GM18867 (cell line): ENCODE results near the gene ZSCAN20.
"Not testable (repeated sequence)": the region's sequence is repeated elsewhere in the genome, so short reads cannot be mapped to it uniquely, and the experiment has no call there.

Experiments used
- ATAC-seq: cut with Tn5 transposase; IDR thresholded peaks from one replicate; pipeline ENCODE4 v1.9.1; 2021; ENCODE audit warnings: mild to moderate bottlenecking, moderate library complexity; ENCODE audit not compliant: unreplicated experiment

ZSCAN20 gene

DNA sequence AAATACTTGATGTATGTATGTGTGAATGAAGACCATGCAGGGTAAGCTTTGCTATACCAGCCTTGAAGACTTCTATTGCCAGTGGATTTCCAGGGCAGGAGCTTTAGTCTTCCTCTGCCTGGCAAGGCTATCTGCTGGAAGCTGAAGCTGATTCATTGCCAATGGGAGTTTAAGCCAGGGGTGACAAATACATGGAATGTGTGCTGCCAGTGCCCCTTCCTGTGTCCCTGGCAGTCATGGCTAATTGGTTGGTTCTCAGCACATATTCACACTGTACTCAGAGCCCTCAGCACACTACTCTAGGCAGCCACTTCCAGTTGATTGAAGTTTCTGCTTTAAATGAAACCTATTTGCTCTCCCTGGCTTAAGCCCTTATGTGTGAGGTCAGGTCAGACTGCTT, 1.5 kb downstream of the ZSCAN20 start:
- no peak for ATAC-seq

DNA sequence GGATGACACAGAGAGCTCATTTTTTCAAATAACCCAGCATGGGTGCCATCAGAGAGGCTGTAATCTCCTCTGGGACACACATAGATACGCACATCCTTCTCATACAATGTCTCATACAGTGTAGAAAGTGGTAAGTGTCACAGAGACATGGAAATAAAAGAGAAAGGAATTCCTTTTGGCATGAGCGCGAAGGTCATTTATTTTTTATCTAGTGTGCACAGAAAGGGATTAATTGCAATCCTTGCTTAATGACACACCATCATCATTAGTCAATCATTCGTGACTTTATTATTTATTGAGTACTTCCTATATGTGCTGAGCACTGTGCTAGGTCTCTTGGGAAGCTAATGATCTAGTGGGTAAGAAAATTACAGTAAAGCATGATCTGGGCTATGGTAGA, 5.0 kb downstream of the ZSCAN20 start:
- no peak for ATAC-seq

DNA sequence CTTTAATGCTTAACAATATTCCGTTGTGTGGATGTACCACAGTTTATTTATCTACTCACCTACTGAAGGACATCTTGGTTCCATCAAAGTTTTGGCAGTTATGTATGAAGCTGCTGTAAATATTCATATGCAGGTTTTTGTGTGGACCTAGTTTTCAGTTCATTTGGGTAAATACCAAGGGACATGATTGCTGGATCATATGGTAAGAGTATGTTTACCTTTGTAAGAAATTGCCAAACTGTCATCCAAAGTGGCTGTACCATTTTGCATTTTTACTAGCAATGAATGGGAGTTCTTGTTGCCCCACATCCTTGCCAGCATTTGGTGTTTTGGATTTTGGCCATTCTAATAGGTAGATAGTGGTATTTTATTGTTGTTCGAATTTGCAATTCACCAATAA, 10.0 kb downstream of the ZSCAN20 start:
- no peak for ATAC-seq

DNA sequence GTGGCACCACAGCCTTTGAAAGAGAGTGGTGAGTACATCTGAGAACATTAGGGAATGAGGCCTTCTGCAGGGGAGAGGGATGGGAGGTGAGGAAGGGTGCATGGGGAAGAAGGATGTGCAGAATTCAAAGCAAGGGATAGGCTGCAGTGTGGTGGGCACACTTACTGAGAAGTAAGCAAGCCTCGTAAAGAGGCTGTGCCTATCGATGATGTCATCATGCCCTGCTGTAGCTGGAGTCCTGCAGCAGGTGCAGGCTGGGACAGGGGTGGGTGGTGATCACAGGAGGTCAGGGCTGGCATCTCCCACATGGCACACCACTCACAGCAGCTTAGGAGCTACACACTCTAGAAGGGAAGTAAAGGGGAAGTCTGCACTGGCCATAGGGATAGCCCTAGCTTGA, 16.2 kb downstream of the ZSCAN20 start:
- no peak for ATAC-seq

DNA sequence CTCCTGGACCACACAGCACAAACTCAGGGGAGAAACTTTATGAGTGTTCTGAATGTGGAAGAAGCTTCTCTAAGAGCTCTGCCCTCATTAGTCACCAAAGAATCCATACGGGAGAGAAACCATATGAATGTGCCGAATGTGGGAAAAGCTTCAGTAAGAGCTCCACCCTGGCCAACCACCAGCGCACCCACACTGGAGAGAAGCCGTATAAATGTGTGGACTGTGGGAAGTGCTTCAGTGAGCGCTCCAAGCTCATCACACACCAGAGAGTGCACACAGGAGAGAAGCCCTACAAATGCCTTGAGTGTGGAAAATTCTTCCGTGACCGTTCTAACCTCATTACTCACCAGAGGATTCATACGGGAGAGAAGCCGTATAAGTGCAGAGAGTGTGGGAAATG, 22.5 kb downstream of the ZSCAN20 start:
- no peak for ATAC-seq

DNA sequence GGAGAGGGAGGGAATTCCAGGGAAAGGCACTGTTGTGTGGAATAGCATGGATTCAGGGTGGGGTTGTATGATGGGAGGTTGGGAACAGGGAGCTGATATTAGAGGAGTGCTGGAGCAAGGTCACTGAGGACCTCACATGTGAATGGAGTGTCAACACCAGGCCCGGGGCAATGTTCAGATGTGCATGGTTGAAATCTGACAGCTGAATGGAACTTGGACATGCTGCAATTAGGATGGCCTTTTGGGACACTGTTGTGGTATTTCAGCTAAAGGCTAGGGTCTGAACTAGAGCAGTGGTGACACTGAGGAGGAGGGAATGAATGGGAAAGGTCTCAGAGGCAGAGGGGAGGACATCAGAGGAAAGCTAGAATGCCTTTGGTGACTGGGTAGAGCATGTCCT, 25.0 kb downstream of the ZSCAN20 start:
- no peak for ATAC-seq

DNA sequence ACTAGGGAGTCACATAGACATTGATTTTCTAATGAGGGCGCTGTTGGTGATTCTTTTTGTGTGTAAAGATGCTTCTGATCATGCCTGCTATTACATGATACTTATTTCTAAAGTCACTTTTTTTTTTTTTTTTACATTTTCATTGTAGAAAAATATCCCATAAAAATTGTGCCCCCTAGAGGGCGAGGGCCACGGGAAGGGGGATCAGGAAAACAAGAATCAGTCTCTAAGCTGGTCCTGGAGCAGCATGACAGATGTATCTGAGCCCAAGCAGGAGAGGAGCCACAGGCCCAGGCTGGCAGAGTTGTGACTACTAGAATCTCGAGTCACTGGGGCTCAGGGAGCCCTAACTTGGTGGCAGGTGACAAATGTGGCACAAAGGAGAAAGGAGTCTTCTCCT, 28.1 kb downstream of the ZSCAN20 start:
- ATAC-seq, result no peak

DNA sequence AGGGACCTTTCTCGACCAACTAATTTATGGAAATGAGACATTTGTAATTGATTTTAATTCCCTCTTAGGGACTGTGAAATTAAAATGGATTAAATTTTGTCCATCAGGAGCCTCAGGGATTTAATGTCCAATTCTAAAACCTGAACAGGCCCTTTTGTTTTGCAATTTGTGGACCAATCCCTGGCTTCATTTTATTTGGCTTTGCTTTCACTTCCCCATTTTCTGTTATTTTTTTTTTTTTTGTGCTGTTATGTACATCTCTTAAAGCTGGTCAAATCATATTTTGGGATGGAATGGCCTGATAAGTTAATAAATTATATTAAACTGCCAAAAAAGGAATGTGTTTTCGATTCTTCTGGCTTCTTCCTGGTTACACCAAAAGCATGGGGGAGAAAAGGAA, 28.9 kb downstream of the ZSCAN20 start:
- ATAC-seq, result no peak

DNA sequence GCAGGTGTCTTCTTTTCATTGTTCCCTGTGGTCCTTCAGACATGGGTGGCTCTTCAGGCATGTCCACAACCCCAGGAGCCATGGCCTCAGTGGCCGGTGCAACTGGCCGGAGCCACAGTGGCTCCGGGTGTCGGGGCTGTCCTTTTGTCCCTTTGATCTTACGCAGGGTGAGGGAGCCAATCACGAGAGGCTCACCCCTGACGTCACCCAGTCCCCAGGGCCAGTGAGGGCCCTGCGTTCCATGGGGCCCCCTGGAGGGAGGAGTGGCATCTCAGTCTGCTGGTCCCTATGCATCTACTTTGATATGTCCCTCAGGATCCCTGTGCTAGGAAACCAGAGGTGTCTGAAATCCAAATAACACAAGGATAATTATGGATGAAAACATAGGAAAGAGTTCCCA, 29.3 kb downstream of the ZSCAN20 start:
- no peak for ATAC-seq

DNA sequence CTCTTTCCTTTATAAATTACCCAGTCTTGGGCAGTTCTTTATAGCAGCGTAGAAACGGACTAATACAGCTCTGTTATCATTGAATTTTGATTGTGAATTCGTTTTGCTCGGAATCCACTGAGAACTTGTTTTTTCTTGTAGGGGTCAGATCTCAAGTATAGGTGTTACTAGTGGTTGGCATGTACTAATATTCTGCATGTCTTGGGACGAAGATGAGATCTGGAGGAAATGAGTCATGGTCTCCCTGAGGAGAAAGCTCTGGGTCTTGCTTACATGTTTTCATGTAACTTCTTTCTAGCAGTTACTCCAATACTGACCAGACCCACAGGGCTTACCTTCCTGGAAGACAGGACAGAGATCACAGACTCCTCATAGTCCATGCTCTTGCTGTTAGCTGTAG, 30.3 kb downstream of the ZSCAN20 start:
- no peak for ATAC-seq

DNA sequence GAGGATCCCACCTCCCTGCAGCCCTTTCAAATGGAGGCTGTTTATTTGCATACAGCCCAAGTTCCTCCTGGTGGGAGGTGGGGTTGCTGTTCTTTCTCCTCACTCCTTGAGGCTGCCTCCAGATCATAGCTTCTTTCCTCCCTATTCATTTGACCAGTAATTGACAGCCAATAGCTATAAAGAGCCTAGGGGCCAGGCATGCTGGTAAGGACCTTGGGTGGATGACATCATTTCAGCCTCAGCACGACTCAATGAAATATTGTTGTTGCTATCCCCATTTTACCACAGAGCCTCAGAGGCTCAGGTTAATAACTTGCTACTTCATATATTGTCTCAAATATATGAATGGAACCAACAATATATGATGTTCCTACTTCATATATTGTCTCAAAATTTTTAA, 31.1 kb downstream of the ZSCAN20 start:
- ATAC-seq, result no peak

DNA sequence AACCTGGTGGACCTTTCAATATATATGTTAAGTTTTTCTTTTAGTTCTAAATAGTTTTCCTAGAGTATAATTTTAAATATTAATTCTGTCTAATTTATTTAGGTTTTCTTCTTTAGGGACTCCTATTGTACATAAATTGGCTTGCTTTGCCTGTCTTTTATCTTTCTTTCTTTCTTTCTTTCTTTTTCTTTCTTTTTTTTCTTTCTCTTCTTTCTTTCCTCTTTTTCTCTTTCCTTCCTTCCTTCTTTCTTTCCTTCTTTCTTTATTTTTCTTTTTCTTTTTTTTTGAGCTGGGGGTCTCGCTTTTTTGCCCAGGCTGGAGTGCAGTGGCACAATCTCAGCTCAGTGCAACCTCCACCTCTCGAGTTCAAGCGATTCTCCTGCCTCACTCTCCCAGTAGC, 35.2 kb downstream of the ZSCAN20 start:
- ATAC-seq, result no peak

DNA sequence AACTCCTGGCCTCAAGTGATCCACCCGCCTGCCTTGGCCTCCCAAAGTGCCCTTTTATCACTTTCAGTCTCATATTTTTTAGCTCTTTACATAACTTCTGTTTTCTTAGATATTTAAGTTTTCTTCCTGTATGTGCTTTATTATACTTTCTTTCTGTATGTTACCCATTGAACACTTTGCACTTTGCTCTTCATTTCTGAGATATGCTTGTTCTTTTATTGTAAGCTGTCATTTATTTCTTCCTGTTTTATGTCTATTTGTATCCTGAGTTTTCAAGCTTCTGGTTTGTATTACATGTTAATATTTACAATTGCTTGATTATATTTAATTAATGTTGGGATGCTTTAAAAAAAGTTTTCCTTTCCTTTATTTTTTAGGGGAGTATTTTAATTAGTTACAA, 35.7 kb downstream of the ZSCAN20 start:
- ATAC-seq, result no peak

DNA sequence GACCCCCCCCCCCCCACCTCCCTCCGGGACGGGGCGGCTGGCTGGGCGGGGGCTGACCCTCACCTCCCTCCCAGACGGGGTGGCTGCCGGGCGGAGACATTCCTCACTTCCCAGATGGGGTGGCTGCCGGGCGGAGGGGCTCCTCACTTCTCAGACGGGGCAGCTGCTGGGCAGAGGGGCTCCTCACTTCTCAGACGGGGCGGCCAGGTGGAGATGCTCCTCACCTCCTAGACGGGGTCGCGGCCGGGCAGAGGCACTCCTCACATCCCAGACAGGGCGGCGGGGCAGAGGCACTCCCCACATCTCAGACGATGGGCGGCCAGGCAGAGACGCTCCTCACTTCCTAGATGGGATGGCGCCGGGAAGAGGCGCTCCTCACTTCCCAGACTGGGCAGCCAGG, 36.8 kb downstream of the ZSCAN20 start:
- not testable (repeated sequence) for ATAC-seq

DNA sequence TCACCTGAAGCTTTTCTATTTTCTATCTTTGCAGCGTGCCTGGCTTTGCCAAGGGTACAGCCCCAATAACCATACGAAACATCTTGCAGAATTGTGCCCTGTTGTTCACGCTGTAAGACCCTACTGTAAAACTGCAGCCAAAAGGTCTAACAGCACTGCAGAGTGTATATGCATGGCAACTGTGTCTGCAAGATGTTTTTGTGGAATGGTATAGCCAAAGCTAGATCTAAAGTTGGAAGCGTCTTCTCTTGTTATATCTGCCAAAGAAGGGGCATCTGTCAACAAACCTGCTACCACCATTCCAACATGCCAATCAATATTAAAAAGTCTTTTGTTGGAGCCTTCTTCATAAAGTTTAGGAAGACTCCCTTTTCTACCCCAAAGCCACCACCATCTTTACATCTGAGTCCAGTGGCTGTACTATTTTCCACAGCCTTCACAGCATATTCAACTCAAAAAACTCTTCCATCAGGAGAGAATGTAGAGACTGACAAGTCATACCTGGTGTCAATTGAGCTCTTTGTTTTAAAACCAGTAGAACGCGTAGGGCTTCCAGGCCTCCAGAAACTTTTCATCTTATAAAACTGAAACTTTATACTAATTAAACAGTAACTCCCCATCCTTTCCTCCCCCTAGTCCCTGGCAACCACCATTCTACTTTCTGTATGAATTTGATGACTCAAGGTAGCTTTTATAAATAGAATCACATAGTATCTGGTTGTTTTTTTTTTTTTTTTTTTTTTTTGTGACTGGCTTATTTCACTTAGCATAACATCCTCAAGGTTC, 40.0 kb downstream of the ZSCAN20 start:
- no peak for ATAC-seq

DNA sequence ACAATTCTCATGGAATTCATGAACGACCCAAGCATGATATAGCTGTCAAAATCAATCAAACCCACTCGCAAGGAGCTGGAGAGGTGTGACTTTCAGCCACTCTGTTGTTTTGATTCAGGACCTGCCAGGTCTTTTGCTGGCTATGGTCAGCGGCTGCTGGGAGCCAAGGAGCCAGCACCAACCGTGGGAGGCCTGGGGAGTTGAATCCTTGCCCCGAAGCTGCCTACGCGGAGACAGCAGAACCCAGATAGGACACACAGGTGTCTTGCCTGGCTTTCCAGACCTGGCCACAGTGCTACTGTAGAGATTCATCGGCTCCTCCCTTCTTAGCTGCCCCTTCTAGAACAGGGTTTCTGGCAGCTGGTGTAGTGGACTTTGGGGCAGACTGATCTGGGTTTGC, 42.7 kb downstream of the ZSCAN20 start:
- ATAC-seq, result no peak

DNA sequence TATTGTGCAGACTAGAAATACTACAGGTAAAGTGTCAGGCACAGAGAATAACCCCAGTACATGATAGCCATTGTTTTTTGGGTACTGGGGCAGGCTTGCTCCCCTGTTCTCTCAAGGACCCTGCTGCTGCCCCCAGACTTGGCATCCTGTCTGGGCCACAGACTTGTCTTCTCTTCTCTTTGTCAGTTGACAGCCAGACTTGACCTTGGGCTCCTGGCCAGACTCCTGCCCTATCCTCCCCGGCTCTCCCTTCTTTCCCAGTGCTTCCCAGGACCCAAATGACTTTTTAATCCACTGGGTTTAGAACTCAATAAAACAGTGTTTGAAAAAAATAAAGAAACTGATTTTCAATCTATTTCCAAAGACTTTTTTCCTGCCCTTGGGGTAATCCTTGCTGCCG, 43.2 kb downstream of the ZSCAN20 start:
- ATAC-seq, result no peak

DNA sequence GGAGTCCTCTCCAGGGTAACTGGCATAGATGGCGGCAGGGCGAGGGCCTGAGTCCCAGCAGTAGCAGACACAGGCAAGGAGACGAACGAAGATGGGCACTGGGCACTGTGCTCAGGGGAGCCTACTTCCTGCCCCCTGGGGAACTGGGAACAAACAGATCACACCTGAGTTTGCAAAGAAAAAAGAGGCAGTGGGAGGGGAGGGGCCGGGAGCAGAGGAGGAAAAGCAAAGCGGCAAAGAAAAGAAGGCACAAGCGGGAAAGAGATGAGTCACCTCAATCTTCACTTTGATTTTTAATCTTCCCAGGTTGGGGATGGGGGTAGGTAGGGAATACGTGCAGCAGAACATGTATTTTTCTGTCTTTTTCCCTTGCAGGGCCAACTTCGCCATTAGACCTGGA, 44.0 kb downstream of the ZSCAN20 start:
- no peak for ATAC-seq

DNA sequence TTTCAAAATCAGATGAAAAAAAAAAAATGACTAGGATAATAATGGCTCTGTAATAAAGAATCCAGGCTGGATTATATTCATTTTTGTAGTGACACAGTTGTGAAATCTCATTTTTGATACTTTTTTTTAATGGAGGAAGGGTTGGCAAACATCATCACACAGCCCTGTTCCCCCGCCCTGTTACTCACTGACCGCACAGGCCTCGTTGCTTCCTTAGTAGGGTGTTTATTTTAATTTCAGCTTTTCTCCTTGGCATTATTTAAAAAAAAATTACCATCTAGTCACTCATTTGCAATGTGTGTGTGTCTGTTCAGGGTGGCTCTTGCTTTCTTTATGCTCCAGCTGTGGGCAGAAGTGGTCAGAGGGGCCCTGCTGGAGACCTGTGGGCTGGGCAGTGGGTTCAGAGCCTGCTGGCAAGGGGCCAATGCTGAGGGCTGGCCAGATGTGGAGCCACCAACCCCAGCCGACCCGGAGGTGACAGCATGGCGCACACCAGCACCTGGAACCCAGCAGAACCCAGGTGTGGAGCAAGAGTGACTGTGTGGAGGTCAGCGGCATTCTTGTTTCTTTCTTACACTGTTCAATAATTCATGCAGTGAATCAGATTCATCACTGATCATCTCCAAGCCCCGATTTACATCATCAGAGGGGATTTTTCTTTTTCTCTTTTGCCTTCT, 44.6 kb downstream of the ZSCAN20 start:
- ATAC-seq, result no peak

DNA sequence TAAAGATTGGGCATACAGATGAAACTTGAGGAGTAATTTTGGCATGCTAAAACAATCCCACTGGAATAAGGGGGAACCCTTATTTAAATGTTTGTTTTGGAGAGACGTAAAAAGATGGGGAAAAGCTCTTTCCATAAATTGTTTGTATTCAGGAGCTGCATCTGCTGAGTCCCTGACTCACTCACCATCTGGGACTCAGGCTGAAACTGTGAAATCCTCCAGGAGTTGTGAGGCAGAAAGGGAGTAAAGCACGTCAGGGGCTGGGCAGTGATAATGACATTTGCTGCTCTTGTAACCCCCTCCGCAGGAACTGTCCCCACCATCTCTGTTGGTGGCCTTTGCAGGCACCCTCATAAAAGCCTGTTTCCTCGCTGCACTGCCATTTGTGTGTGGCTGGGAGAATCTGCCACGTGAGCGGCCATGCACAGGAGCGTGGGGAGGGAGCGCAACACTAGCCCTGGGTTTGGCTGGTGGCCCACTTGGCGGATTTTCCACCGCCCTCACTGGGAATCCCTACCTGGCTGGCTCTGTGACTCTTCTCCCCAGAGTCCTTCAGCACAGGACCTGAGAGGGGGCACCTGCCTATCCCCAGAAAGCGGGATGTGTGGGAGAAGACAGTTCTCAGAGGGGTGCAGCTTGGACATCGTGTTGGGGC, 45.3 kb downstream of the ZSCAN20 start:
- no peak for ATAC-seq

DNA sequence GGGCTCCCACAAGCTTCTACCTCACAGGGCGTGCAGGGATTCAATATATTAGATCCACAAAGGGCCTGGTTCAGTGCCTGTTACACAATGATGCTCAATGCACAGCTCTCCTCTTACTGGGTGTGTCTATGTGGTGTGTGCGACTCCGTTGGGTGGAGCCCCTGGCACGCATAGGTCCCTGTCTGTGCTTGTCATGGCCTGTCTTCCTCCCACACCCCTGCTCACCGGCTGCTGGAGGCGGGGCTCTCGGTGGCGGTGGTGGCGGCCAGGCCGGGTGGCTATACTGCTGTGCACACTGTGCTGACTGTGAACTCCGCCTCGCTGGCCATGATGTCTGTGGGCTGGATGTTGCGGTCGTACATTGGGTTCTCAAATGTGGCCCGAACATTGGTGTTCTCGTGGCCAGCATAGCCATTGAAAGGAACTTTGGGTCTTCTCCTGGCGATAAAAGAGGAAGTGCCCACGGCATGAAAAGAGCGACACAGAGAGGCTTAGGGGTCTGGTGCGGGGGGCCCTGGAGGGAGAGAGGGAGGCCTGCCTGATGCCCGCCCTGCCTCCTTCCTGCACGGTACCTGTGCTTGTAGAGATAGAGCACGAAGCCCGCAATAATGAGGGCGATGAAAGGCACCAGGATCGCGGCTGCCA, 46.9 kb downstream of the ZSCAN20 start:
- ATAC-seq, result no peak

DNA sequence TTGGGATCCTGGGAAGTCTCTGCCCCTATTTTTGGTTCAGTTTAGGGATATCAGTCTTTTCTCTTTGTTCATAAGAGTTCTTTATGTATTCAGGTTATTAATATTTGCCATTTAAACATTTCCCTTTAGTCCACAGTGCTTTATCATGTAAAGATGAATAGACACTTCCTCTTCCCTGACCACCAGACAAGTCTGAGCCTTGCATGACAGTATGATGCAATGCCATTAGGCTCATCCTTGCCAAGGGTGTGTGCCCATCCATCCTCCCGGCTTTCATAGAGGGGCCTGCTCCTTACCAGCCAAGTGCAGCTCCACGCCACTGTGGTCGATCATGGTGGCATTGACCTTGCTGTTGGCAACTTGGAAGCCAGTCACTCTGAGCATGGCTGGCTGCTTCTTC, 52.1 kb downstream of the ZSCAN20 start:
- ATAC-seq, result no peak
